GM18907 (cell line): ENCODE measurements around the gene EFHD1.
A peak's percentile ranks its signal among the peaks of the same experiment; 100 is the strongest.
"Not testable (repeated sequence)": the region's sequence is repeated elsewhere in the genome, so short reads cannot be mapped to it uniquely, and the experiment has no call there.

Experiments
- ATAC-seq: cut with Tn5 transposase; IDR thresholded peaks from one replicate; pipeline ENCODE4 v1.9.1; 2021; ENCODE audit warnings: mild to moderate bottlenecking, moderate library complexity; ENCODE audit not compliant: unreplicated experiment

The EFHD1 gene

DNA sequence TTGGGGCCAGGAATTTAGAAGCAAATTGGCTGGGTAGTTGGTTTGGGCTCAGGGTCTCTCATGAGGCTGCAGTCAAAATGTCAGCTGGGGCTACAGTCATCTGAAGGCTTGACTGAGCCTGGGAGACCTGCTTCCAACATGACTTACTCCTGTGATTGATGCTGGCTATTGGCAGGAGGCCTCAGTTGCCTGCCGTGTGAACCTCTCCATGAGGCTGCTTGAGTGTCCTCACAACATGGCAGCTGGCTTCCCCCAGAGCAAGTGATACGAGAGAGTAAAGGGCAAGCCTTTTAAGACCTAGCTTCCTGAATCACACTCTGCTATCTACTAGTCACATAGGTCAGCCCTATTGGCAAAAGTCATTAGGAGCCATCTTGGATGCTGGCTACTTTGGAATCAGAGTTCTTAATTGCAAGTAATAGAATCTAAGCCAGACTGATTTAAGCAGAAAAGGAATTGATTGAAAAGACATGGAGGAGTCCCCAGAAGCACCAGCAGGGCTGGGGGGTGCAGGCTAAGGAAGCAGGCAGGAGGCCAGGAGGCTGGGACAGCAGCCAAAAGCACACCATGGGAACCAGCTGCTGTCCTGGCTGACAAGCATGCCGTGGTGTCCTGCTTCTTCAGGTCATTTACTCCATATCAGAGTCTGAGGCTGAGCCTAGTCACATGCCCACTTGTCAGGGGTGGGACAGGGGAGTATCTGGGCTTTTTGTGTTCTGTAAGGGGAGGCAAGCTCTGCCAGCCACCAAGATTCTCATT is 55.9 kb downstream of the EFHD1 start:
- no peak for ATAC-seq

DNA sequence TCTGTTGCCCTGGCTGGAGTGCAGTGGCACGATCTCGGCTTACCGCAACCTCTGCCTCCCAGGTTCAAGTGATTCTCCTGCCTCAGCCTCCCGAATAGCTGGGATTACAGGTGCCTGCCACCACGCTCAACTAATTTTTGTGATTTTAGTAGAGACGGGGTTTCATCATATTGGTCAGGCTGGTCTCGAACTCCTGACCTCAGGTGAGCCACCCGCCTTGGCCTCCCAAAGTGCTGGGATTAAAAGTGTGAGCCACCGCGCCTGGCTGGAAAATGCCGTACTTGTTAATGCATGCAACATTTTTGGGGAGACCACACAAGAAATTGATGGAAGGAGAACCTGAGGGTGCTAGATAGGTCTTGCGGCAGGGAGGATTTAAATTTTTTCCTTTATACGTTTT is 57.7 kb downstream of the EFHD1 start:
- ATAC-seq: not testable (repeated sequence)

DNA sequence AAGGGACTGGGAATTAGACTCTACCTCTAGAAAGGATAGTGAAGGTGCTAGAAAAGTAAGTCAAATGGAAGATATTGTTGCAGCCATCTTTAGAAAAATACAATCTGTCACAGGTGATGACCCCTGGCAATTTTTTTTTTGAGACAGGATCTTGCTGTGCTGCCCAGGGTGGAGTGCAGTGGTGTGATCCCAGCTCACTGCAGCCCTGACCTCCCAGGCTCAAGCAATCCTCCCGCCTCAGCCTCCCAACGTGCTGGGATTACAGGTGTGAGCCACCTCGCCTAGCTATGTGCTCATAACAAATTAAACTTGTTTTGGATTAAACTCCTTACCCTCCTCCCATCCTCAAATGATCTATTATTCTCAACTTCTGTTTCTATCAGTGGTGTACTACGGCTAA is 59.9 kb downstream of the EFHD1 start:
- ATAC-seq: no peak

DNA sequence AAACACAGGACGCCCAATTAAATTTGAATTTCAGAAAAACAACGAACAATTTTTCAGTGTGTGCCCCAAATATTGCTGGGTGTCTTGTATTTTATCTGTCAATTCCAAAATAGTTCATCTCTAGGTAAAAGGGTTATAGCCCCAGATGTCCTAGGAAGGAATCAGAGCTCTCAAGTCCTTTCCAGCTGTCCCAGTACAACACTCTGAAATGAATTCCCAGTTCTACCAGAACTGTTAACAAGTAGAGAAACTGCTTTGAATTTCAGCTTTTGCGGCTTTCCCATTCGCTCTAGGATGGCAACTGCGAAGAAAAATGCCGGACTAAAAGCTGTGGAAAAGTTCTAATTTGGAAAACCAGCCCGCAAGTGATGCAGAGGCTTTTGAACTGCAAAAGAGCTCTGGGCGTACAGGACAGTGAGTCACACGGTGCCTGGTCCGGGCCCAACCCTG is 63.2 kb downstream of the EFHD1 start:
- ATAC-seq: no peak

DNA sequence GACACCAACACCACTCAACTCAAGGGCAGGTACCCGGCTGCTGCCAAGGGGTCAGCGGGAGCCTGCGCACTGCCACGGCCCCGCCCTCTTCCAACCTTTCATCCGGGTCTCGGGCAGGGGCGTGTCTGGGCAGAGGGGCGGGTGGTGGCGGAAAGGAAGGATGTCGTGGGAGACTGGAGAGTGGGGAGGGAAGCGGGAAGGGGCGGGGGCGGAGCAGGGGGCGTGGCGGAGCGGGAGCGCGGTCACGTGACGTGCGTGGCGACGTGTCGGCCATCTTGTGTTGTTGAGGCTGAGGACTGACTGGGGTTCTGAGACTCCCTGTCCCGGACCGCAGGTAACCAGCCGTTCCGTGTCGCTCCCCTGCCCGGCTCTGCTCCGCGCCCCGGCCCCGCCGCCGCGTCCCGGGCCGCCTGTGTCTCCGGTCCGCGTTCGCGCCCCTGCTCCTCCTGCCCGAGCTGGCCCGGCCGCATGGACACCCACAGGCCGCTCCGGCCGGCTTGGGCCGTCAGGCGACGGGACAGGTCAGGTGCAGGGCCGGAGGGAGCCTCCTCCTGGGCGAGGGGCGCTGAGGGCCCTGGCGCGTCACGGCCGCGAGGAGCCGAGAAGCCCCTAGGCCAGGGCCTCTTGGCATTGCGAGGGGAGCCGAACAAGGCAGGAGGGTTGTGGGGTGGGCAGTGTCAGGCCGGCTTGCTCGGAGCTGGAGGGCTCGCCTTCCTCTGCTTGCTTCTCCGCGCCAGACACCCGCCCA is 63.8 kb downstream of the EFHD1 start, which contains the start of gene GIGYF2:
TSS of gene GIGYF2 (plus strand) at position 273 of the 748 bp plus-strand sequence. CDS start 37,867 bp downstream, outside the sequence.
- ATAC-seq: peak; percentile 85

DNA sequence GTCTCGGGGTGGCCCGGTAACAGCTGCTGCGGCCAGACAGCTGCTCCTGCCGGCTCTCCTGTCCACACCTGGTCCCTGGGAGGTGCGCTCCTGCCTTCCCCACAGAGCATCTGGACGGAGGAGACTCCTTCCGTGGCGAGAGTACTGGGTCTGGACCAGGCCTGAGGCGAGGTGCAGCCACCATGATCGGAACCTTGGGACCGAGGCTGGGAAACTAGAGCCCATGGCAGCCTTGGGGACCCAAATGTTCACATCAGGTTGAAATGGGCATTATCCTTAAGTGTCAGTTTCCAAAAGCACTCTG is 64.4 kb downstream of the EFHD1 start:
- no peak for ATAC-seq

DNA sequence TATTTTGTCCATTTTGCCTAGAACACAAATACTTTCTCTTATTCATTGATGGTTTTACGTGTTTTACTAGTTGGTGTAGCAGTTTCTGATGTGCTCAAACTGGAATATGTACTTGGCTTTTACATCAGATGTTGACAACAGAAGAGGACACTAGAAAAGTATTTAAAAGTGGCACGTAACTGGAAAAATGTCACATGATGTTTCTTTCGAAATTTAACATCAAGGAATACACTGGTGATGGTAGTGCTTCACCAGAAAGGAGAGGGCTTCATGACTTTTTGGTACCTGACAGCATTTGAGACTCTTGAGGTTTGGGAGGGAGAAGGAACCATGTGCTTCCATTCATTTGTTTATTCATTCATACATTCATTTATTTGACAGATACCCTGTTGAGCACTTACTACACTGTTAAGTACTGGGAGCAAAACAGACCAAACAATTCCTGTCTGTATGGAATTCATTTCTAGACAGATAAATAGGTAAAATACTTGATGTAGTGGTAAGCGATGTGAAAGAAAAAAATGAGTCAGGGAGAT is 65.2 kb downstream of the EFHD1 start:
- no peak for ATAC-seq

DNA sequence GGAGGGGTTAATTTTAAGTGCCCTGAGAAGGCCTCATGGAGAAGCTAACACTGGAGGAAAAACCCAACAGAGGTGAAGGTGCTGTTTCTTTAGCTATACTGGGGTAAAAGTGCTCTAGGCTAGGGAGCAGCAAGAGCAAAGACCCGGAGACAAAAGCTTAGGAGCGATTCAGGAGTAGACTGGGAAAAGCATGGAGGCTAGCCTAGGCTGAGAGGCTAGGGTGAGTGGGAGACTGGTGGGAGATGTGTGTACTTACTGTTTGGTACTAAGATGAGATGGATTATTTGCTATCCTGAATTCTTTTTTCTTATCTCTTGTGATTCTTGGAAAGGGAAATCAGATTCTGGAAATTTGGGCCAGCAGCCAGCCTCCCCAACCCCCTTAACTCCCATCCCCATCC is 65.7 kb downstream of the EFHD1 start:
- no peak for ATAC-seq

DNA sequence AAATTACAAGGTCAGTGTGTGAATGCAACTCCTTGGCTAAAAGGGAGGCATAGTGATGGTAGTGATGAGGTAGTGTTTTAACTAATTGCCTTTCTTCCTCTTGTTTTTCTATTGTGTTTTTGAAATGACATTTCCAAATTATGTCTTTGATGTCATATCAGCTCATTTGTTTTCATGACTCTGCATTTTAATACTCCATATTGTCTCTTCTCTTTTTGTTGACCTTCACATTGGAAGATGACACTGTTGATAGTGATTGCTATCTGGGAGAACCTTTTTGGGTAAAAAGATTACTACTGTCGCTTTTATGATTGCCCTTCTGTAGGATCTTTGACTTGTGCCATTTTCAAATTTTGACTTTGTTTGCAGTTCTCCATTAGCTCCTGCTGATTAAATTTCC is 66.8 kb downstream of the EFHD1 start:
- ATAC-seq: no peak

DNA sequence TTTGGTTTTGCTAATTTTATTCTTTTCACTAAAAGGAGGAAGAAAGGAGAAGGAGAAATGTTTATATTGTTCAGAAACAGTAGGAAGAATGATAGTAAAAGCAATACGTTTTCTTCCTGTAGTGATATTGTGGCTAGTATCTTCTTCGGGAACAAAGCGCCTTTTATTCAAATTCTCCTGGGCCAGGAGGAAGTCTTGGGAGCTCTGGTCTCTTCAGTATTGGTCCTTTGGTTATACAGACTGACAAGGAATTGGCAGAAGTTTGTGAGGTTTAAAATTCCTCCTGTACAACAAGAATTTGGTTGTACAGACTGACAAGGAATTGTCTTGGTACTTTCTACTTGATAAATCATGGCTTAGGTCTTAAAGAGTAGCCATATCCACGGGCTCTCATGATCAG is 73.7 kb downstream of the EFHD1 start:
- ATAC-seq: no peak

DNA sequence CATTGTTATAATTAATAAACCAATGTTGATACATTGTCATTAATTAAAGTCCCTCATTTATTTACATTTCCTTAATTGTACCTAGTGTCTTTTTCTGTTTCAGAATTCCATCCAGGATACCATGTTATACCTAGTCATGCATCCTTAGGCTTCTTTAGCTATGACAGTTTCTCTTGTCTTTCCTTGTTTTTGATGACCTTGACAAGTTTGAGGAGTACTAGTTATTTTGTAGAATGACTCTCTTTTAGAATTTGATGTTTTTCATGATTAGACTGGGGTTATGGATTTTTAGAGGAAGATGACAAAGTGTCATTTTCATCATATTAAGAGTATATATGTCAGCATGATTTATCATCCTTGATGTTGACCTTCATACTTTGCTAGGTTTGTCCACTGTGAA is 80.1 kb downstream of the EFHD1 start:
- ATAC-seq: no peak

DNA sequence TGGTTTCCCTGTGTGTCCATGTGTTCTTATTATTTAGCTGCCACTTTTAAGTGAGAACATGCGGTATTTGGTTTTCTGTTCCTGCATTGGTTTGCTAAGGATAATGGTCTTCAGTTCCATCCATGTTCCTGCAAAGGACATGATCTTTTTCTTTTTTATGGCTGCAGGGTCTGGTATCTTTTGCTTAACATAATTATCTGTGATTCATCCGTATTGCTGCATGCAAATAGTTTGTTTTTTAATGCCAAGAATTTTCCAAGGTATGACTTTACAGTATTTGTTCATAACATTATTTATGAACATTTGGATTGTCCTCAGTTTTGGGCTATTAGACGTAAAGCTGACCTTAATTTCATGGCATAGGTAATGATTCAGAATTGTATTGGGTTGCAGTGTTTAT is 81.6 kb downstream of the EFHD1 start:
- ATAC-seq: no peak

DNA sequence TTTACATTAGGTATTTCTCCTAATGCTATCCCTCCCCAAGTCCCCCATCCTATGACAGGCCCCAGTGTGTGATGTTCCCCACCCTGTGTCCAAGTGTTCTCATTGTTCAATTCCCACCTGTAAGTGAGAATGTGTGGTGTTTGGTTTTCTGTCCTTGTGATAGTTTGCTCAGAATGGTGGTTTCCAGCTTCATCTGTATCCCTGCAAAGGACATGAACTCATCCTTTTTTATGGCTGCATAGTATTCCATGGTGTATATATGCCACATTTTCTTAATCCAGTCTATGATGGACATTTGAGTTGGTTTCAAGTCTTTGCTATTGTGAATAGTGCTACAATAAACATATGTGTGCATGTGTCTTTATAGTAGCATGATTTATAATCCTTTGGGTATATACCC is 86.7 kb downstream of the EFHD1 start:
- not testable (repeated sequence) for ATAC-seq

DNA sequence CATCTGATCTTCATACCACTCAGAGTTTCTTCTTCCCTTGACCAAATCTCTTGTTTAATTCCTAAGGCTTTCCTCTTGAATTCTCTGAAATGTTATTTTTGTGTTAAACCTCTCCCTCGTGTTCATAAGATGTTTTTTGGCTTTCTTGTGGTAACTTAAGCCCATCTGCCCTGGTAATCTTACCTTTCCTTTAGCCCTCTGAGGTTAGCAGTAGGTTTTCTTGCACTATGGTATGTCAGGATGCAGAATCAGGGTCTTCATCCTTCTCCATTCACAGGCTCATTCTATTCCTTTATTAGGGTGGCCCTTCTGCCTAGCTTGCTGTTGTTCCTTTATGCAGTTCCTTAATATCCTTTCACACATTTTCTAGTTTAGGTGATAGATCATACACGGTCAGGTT is 87.9 kb downstream of the EFHD1 start:
- no peak for ATAC-seq

DNA sequence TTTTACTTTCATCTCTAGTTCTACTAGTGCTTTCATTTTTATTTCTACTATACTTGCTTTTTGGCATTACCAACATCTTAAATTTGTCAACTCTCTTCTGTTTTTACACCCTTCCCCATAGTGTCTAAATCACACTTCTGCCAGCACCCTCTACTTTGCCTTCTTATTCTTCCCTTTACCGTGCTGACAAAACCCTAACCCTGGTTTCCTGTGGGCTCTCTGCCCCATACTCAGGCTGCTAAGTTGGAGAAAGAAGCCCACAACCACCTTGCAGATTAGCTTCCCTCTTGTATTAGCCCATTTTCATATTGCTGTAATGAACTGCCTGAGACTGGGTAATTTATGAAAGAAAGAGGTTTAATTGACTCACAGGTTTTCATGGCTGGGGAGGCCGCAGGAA is 88.5 kb downstream of the EFHD1 start:
- no peak for ATAC-seq

DNA sequence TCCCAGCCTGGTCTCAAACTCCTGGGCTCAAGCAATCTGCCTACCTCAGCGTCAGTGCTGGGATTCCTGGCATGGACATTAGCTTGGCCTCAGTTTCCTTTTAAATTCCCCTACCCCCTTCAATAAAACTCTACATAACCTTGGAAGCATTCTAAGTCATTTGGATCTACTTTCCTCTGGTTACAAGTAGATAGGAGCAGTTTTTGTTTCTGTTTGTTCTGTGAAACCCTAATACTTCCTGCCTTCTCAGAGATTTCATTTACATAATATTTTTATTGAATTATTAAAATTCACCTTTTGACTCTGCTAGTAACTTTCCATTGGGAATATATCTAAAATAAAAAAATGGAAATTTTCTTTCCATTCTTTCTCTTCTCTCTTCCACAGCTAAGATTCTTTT is 89.6 kb downstream of the EFHD1 start:
- no peak for ATAC-seq

DNA sequence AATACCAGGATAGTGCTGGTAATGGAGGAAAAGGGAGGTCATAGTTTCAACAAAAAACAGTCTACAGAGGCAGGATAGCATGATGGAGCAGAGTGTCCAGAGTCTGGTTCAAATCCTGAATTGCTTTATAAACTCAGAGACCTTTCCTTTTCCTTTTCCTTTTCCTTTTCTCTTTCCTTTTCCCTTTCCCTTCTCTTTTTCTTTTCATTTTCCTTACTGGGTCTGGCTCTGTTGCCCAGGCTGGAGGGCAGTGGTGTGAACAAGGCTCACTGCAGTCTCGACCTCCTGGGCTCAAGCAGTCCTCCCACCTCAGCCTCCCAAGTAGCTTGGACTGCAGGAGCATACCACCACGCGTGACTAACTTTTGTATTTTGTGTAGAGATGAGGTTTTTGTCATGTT is 95.4 kb downstream of the EFHD1 start:
- ATAC-seq: no peak

DNA sequence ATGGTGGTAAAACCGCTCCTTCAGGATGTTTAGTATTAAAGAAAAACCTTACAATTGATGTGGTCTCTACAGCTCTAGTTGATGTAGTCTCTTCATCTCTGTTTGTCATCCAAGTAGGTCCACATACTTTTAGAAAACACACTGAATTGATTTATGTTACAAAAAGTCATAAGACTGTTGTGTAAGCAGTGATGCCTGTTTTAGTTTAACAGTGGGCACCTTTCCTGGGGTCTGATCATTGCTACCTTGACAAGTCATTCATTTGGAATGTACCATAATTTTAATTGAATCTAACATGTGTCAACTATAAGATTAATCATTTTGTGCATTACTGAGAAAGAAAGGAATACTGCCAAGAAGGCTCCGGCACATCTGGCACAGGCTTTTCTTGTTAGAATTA is 98.1 kb downstream of the EFHD1 start:
- ATAC-seq: no peak
